ENCODE measurements around the gene ITGA6. TPM values are rescaled to one million over a fixed set of nuclear protein-coding genes. Genes with fewer than 3 reads are reported as not detected.

The ITGA6 gene
- total and polyA plus RNA-seq, 2 experiments from 2014 or later, result 32.9 to 124 TPM

GRCh38 chr2:172380436-172381274 is 46.7 kb upstream of the ITGA6 start (continued):
- TF ChIP-seq, protein P1, sequence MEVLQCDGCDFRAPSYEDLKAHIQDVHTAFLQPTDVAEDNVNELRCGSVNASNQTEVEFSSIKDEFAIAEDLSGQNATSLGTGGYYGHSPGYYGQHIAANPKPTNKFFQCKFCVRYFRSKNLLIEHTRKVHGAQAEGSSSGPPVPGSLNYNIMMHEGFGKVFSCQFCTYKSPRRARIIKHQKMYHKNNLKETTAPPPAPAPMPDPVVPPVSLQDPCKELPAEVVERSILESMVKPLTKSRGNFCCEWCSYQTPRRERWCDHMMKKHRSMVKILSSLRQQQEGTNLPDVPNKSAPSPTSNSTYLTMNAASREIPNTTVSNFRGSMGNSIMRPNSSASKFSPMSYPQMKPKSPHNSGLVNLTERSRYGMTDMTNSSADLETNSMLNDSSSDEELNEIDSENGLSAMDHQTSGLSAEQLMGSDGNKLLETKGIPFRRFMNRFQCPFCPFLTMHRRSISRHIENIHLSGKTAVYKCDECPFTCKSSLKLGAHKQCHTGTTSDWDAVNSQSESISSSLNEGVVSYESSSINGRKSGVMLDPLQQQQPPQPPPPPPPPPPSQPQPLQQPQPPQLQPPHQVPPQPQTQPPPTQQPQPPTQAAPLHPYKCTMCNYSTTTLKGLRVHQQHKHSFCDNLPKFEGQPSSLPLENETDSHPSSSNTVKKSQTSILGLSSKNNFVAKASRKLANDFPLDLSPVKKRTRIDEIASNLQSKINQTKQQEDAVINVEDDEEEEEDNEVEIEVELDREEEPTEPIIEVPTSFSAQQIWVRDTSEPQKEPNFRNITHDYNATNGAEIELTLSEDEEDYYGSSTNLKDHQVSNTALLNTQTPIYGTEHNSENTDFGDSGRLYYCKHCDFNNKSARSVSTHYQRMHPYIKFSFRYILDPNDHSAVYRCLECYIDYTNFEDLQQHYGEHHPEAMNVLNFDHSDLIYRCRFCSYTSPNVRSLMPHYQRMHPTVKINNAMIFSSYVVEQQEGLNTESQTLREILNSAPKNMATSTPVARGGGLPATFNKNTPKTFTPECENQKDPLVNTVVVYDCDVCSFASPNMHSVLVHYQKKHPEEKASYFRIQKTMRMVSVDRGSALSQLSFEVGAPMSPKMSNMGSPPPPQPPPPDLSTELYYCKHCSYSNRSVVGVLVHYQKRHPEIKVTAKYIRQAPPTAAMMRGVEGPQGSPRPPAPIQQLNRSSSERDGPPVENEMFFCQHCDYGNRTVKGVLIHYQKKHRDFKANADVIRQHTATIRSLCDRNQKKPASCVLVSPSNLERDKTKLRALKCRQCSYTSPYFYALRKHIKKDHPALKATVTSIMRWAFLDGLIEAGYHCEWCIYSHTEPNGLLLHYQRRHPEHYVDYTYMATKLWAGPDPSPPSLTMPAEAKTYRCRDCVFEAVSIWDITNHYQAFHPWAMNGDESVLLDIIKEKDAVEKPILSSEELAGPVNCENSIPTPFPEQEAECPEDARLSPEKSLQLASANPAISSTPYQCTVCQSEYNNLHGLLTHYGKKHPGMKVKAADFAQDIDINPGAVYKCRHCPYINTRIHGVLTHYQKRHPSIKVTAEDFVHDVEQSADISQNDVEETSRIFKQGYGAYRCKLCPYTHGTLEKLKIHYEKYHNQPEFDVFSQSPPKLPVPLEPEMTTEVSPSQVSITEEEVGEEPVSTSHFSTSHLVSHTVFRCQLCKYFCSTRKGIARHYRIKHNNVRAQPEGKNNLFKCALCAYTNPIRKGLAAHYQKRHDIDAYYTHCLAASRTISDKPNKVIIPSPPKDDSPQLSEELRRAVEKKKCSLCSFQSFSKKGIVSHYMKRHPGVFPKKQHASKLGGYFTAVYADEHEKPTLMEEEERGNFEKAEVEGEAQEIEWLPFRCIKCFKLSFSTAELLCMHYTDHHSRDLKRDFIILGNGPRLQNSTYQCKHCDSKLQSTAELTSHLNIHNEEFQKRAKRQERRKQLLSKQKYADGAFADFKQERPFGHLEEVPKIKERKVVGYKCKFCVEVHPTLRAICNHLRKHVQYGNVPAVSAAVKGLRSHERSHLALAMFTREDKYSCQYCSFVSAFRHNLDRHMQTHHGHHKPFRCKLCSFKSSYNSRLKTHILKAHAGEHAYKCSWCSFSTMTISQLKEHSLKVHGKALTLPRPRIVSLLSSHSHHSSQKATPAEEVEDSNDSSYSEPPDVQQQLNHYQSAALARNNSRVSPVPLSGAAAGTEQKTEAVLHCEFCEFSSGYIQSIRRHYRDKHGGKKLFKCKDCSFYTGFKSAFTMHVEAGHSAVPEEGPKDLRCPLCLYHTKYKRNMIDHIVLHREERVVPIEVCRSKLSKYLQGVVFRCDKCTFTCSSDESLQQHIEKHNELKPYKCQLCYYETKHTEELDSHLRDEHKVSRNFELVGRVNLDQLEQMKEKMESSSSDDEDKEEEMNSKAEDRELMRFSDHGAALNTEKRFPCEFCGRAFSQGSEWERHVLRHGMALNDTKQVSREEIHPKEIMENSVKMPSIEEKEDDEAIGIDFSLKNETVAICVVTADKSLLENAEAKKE (CRISPR knock-in tag; IDR thresholded peaks at IDR 0.05), result peak; percentile 94
- TF ChIP-seq NANOG (IDR thresholded peaks at IDR 0.05; ENCODE audit: borderline replicate concordance) (peak; percentile 81), JUNB (IDR thresholded peaks at IDR 0.05; ENCODE audit: unreplicated experiment) (no peak), EZH2phosphoT487 (IDR thresholded peaks at IDR 0.05; ENCODE audit: unreplicated experiment) (no peak), POLR2AphosphoS5 (IDR thresholded peaks at IDR 0.05; ENCODE audit: low read depth) (0 out of 2 replicates have a peak, but pooled peaks have one; percentile 12), REST (IDR thresholded peaks at IDR 0.05; ENCODE audit: unreplicated experiment) (no peak), ZNF114 (CRISPR knock-in tag; IDR thresholded peaks at IDR 0.05) (peak; percentile 82; the same call in 1 of the 2 replicates), STAT1 (IDR thresholded peaks at IDR 0.05; ENCODE audit: unreplicated experiment) (no peak)
- TF ChIP-seq, protein P2, sequence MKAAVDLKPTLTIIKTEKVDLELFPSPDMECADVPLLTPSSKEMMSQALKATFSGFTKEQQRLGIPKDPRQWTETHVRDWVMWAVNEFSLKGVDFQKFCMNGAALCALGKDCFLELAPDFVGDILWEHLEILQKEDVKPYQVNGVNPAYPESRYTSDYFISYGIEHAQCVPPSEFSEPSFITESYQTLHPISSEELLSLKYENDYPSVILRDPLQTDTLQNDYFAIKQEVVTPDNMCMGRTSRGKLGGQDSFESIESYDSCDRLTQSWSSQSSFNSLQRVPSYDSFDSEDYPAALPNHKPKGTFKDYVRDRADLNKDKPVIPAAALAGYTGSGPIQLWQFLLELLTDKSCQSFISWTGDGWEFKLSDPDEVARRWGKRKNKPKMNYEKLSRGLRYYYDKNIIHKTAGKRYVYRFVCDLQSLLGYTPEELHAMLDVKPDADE (IDR thresholded peaks at IDR 0.05), result no peak; the same call in 1 of the 2 replicates

Measured in GM23338 (cell line).